Ovary (tissue), 3 donors: ENCODE measurements around the gene TLR2.

Source experiments
- CTCF ChIP-seq, 3 donors: fragments of 450-650 bp in 2 of 3; fragments of 200-600 bp in 1 of 3; IDR thresholded peaks; one replicate each; pipeline versions ENCODE4 v1.5.1 to v1.8.0; 2016 to 2022; ENCODE audit warnings: antibody characterized with exemption in 3 of 3, mild to moderate bottlenecking in 1 of 3
- EP300 ChIP-seq: sonication (generic); formaldehyde crosslinking; IDR thresholded peaks from one replicate; pipeline ENCODE4 v1.6.1; 2017; ENCODE audit warnings: antibody characterized with exemption
- donor health status: DM: no; HTN: no; CAD: no.

- no peak for TF ChIP-seq CTCF (IDR thresholded peaks at IDR 0.05)
- TF ChIP-seq EP300: no peak
Observed at GRCh38 chr4:153635846-153636245, 48.2 kb upstream of the TLR2 start.
